HG03342 (cell line): ENCODE data around the gene MRTFA.
"Not testable (repeated sequence)": the region's sequence is repeated elsewhere in the genome, so short reads cannot be mapped to it uniquely, and the experiment has no call there.

Experiments used
- ATAC-seq: cut with Tn5 transposase; IDR thresholded peaks from one replicate; pipeline ENCODE4 v1.9.1; 2021; ENCODE audit warnings: mild to moderate bottlenecking, moderate library complexity; ENCODE audit not compliant: unreplicated experiment

MRTFA gene

GRCh38 chr22:40660730-40661129, 24.2 kb upstream of the MRTFA start:
- no peak for ATAC-seq

- ATAC-seq: no peak
Measured at GRCh38 chr22:40659166-40659565, 22.6 kb upstream of the MRTFA start.

GRCh38 chr22:40656651-40657050, 20.1 kb upstream of the MRTFA start:
- ATAC-seq: not testable (repeated sequence)

GRCh38 chr22:40655941-40656340, 19.4 kb upstream of the MRTFA start:
- ATAC-seq: not testable (repeated sequence)

- ATAC-seq: no peak
Measured at GRCh38 chr22:40654522-40655167, 18.1 kb upstream of the MRTFA start.

- ATAC-seq: no peak
Measured at GRCh38 chr22:40653361-40653760, 16.8 kb upstream of the MRTFA start.

GRCh38 chr22:40651563-40652501, 15.3 kb upstream of the MRTFA start:
- no peak for ATAC-seq

GRCh38 chr22:40651057-40651456, 14.5 kb upstream of the MRTFA start:
- ATAC-seq: no peak

GRCh38 chr22:40648386-40648785, 11.9 kb upstream of the MRTFA start:
- ATAC-seq: no peak

- no peak for ATAC-seq
Measured at GRCh38 chr22:40645579-40646197, 9.2 kb upstream of the MRTFA start.

GRCh38 chr22:40642316-40642715, 5.8 kb upstream of the MRTFA start:
- no peak for ATAC-seq

GRCh38 chr22:40641269-40641668, 4.8 kb upstream of the MRTFA start:
- ATAC-seq: no peak

GRCh38 chr22:40638261-40638660, 1.7 kb upstream of the MRTFA start:
- ATAC-seq: no peak

- peak; percentile 12 for ATAC-seq
Measured at GRCh38 chr22:40637183-40638150, 948 bp upstream of the MRTFA start.

- peak; percentile 4 for ATAC-seq
Measured at GRCh38 chr22:40635940-40636379, 559 bp downstream of the MRTFA start.

GRCh38 chr22:40635043-40635939, 1.2 kb downstream of the MRTFA start:
- no peak for ATAC-seq

- ATAC-seq: no peak
Measured at GRCh38 chr22:40634119-40634903, 2.2 kb downstream of the MRTFA start.

- no peak for ATAC-seq
Measured at GRCh38 chr22:40633036-40633435, 3.5 kb downstream of the MRTFA start.

- no peak for ATAC-seq
Measured at GRCh38 chr22:40631925-40632324, 4.6 kb downstream of the MRTFA start.
